OCI-LY1 (cell line): ENCODE data around the gene PBX1.

Source experiments
- EZH2 ChIP-seq: fragments of 200-600 bp; sonication (generic), shearing (Covaris generic); IDR thresholded peaks from 2 replicates; pipeline ENCODE4 v1.8.0; 2017; ENCODE audit warnings: borderline replicate concordance, mixed run types, mild to moderate bottlenecking, antibody characterized with exemption, low read length, moderate library complexity, mixed read lengths
- TF ChIP-seq, protein P1 (sequence below): fragments of 200-600 bp; sonication (generic), shearing (Covaris generic); IDR thresholded peaks from 2 replicates; pipeline ENCODE4 v1.5.1; 2017; ENCODE audit warnings: mild to moderate bottlenecking, antibody characterized with exemption, low read length, moderate library complexity, mixed read lengths

DNA sequence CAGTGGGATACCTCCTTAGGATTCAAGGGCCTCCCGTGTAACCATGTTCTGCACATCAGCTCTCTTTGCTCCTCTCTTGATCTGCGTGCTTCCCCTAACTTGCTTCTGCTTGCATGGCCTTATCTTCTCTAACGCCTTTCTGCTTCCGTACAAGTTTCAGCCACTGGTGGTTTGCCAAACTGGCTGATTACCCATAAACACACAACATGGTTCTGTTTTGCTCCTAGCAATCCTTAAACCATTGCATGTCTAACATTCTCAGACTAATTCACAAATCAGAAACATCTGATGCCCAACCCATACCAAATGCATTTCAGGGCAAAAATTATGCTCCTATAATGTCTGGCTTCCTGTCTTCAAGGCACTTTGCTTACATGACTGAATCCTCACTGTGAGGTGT, 166.4 kb downstream of the PBX1 start:
- TF ChIP-seq, protein P1, sequence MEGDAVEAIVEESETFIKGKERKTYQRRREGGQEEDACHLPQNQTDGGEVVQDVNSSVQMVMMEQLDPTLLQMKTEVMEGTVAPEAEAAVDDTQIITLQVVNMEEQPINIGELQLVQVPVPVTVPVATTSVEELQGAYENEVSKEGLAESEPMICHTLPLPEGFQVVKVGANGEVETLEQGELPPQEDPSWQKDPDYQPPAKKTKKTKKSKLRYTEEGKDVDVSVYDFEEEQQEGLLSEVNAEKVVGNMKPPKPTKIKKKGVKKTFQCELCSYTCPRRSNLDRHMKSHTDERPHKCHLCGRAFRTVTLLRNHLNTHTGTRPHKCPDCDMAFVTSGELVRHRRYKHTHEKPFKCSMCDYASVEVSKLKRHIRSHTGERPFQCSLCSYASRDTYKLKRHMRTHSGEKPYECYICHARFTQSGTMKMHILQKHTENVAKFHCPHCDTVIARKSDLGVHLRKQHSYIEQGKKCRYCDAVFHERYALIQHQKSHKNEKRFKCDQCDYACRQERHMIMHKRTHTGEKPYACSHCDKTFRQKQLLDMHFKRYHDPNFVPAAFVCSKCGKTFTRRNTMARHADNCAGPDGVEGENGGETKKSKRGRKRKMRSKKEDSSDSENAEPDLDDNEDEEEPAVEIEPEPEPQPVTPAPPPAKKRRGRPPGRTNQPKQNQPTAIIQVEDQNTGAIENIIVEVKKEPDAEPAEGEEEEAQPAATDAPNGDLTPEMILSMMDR = no peak
- TF ChIP-seq EZH2 = no peak
